ENCODE data around the gene PPP1R3D.
"Not testable (repeated sequence)": the region's sequence is repeated elsewhere in the genome, so short reads cannot be mapped to it uniquely, and the experiment has no call there.

PPP1R3D gene

DNA sequence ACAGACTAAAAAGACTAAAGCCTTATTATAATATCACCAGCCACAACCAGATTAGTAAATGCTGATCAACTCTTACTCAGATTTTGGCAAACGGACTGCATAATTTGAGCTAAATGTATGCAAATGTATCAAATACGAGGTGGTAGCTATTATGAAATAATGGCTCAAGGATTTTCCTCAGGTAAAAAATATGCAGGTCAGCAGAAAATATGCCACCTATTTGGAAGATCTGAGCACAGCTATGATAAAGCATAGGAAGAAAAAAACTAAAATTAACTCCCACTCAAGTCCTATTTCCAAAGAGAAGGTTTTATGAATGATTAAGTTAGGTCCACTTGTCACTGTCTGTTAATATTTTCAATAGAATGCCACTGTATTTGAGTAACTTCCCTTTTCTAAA lies 29.1 kb downstream of the PPP1R3D start:
- no peak for DNase-seq

- DNase-seq: no peak
These were observed 31.2 kb downstream of the PPP1R3D start for GRCh38 chr20:59908855-59909254.

DNA sequence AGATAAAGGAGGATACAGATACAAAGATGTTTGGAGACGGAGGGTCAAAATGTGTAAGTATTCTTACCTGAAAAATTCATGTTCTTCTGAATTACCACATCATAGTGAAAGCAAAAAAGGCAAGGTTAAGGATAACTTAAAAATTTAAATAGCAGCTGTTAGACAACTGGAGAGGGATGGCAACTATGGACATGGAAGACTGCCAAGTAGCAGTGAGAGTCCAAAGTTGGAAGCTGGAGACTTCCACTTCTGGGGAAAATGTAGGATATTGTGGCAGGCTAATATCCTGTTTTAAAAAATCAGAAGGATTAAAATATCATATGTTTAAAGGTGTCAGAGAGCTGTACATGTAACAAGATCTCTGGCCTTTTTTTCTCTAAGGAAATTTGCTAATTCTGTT lies 36.5 kb downstream of the PPP1R3D start:
- no peak for DNase-seq

DNA sequence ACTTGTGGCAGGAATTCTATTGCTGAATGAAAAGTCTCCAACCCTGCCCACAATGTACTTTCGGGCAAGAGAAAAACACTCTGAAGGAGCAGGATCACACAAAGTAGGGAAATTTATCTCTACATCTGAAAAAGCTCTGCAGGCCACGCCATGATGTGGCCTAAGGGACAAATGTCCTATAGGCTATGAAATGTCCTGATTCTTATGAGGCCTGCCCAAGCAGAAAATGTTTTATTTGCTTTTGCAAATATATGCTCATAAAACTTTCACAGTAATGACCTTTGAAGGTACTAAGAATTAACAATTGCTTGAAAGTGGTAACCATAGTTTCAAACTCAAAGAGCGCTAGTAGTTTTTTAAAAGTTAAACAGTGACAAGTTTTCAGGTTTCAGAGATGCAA lies 37.6 kb downstream of the PPP1R3D start:
- no peak for DNase-seq

GRCh38 chr20:59895908-59896307 lies 44.2 kb downstream of the PPP1R3D start:
- DNase-seq: no peak

- DNase-seq: no peak
These were observed 48.5 kb downstream of the PPP1R3D start for GRCh38 chr20:59891581-59891980.

DNA sequence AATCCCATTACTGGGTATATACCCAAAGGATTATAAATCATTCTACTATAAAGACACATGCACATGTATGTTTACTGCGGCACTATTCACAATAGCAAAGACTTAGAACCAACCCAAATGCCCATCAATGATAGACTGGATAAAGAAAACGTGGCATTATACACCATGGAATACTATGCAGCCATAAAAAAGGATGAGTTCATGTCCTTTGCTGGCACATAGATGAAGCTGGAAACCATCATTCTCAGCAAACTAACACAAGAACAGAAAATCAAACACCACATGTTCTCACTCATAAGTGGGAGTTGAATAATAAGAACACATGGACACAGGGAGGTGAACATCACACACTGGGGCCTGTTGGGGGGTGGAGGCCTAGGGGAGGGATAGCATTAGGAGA lies 50.1 kb downstream of the PPP1R3D start:
- DNase-seq: not testable (repeated sequence)

DNA sequence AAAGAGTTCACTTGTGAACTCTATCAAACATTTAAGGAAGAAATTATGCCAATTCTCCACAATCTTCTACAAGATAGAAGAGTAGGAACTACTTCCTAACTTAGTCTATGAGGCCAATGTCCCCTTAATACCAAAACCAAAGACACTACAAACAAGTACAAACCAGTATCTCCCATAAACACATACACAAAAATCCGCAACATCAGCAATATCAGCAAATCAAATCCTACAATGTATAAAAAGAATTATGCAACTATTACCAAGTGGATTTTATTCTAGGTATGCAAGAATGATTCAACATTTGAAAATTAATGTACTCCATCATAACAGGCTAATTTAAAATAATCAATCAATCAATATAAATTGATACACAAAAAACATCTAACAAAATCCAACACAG lies 52.1 kb downstream of the PPP1R3D start:
- no peak for DNase-seq
